Caco-2 (cell line): ENCODE results near the gene TSPO2. TPM values are rescaled to one million over a fixed set of nuclear protein-coding genes. Genes with fewer than 3 reads are reported as not detected.

Experiments used
- BruUV-seq: library from RNA; stranded (reverse); fragments of 400-500 nt; replicated peaks from 2 replicates; lab custom pipeline; 2021; lab: Mats Ljungman, UMichigan
- CTCF ChIA-PET: fragments of 300-600 bp; sonication (Branson Sonifier 250); formaldehyde crosslinking; loops from one replicate; lab custom pipeline; 2022; ENCODE audit warnings: antibody characterized with exemption; lab: Charles Lee
- POLR2A ChIA-PET: fragments of 300-600 bp; sonication (Branson Sonifier 250); formaldehyde crosslinking; loops from one replicate; lab custom pipeline; 2022; ENCODE audit warnings: antibody characterized with exemption; lab: Charles Lee
- DNase-seq, 2 experiments: peaks; one replicate each; pipeline versions ENCODE4 v3.0.0 to v3.0.0-alpha.2; 2020 to 2022
- H3K27me3 ChIP-seq: replicated peaks from 2 replicates; pipeline ENCODE4 v1.6.0; 2011; ENCODE audit warnings: low read length; ENCODE audit not compliant: control insufficient read depth, insufficient read depth
- H3K36me3 ChIP-seq: 2 replicates; pipeline ENCODE4 v1.5.1; 2011; ENCODE audit warnings: low read length; ENCODE audit not compliant: control insufficient read depth, insufficient read depth
- H3K4me1 ChIP-seq: fragments of 250-450 bp; sonication (Bioruptor Pico); 2 replicates; pipeline ENCODE4 v1.5.1; 2020; ENCODE audit warnings: mild to moderate bottlenecking
- H3K4me3 ChIP-seq: 2 replicates; pipeline ENCODE4 v1.5.1; 2011; ENCODE audit warnings: low read depth, mild to moderate bottlenecking, control low read depth, low read length
- H3K9me3 ChIP-seq: fragments of 250-450 bp; sonication (Bioruptor Pico); 2 replicates; pipeline ENCODE4 v1.5.1; 2020; ENCODE audit warnings: mild to moderate bottlenecking, moderate library complexity
- H3K27ac Mint-ChIP-seq: one replicate; pipeline ENCODE4 v1.8.0; 2022; ENCODE audit warnings: mixed read lengths; ENCODE audit not compliant: unreplicated experiment
- H3K27me3 Mint-ChIP-seq: one replicate; pipeline ENCODE4 v1.8.0; 2022; ENCODE audit warnings: mixed read lengths; ENCODE audit not compliant: insufficient read depth, unreplicated experiment
- H3K36me3 Mint-ChIP-seq: one replicate; pipeline ENCODE4 v1.8.0; 2022; ENCODE audit warnings: mild to moderate bottlenecking, mixed read lengths; ENCODE audit not compliant: insufficient read depth, unreplicated experiment
- H3K4me1 Mint-ChIP-seq: one replicate; pipeline ENCODE4 v1.8.0; 2022; ENCODE audit warnings: low read depth, mixed read lengths; ENCODE audit not compliant: unreplicated experiment
- H3K4me3 Mint-ChIP-seq: one replicate; pipeline ENCODE4 v1.8.0; 2022; ENCODE audit warnings: mild to moderate bottlenecking, moderate library complexity, mixed read lengths; ENCODE audit not compliant: unreplicated experiment
- H3K9me3 Mint-ChIP-seq: one replicate; pipeline ENCODE4 v1.8.0; 2022; ENCODE audit warnings: mixed read lengths; ENCODE audit not compliant: unreplicated experiment
- intact Hi-C: fragments of 100-400 bp; cut with micrococcal nuclease; formaldehyde crosslinking; loops from one replicate; pipeline ENCODE4 v1.10.0; 2022; ENCODE audit not compliant: unreplicated experiment
- total RNA-seq: library from RNA; stranded (reverse); gene quantifications from 2 replicates; pipeline ENCODE4 v1.2.3, GENCODE V29; 2022
- TF ChIP-seq, protein P1 (sequence below), 2 experiments: fragments of 200-600 bp in 1 of 2; IDR thresholded peaks; 1 replicate in 1 of 2; 2 replicates in 1 of 2; pipeline versions ENCODE4 v1.5.1 to v1.8.0; 2011 to 2022; ENCODE audit warnings: antibody characterized with exemption in 1 of 2, control low read depth in 1 of 2, inconsistent platforms in 1 of 2, low read depth in 1 of 2, low read length in 1 of 2, mild to moderate bottlenecking in 1 of 2, moderate library complexity in 1 of 2; ENCODE audit not compliant: insufficient read depth in 1 of 2, severe bottlenecking in 1 of 2, unreplicated experiment in 1 of 2

Gene TSPO2
- total RNA-seq, 1 experiment from 2014 or later, result 0.61 TPM

DNA sequence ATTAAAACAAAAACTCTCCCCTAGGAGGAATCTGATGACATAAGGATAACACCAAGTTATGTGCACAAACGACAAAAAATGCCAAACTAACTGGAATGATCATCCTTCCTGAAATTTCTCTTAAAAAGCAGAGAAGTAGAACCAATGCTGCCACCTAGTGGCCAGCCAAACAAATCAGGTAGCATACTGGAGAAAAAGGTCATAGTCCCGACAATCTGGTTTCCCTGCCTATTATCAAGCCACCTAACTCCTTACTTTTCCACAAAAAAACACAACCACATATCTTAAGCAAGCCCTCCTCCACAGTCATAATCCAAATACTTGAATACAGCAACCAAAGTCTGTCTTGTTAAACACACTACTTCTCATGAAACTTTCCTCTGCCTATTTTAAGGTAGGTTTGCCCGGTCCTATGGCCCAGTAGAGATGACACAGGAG is 24.6 kb downstream of the TSPO2 start:
- Mint-ChIP-seq H3K27ac (peak overlapping the region; percentile 77), H3K36me3 (peaks cover 22% of the 10 kb centered on the region), H3K9me3 (no peaks in the 10 kb centered on the region), H3K27me3 (no peaks in the 10 kb centered on the region), H3K4me1 (peaks cover 56% of the 10 kb centered on the region), H3K4me3 (peak overlapping the region; percentile 54)
- Histone ChIP-seq H3K4me3 (no peak overlapping the region), H3K36me3 (no peaks in the 10 kb centered on the region; the same call in 1 of the 2 replicates), H3K27me3 (no peaks in the 10 kb centered on the region), H3K9me3 (no peaks in the 10 kb centered on the region), H3K4me1 (peaks cover 61% of the 10 kb centered on the region)
- peak; percentile 72 to 79 for DNase-seq
- BruUV-seq, result no TSS peak
- TF ChIP-seq, protein P1, sequence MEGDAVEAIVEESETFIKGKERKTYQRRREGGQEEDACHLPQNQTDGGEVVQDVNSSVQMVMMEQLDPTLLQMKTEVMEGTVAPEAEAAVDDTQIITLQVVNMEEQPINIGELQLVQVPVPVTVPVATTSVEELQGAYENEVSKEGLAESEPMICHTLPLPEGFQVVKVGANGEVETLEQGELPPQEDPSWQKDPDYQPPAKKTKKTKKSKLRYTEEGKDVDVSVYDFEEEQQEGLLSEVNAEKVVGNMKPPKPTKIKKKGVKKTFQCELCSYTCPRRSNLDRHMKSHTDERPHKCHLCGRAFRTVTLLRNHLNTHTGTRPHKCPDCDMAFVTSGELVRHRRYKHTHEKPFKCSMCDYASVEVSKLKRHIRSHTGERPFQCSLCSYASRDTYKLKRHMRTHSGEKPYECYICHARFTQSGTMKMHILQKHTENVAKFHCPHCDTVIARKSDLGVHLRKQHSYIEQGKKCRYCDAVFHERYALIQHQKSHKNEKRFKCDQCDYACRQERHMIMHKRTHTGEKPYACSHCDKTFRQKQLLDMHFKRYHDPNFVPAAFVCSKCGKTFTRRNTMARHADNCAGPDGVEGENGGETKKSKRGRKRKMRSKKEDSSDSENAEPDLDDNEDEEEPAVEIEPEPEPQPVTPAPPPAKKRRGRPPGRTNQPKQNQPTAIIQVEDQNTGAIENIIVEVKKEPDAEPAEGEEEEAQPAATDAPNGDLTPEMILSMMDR (IDR thresholded peaks at IDR 0.05; ENCODE audit: insufficient read depth in 1 of 2, low read depth in 1 of 2, low read length in 1 of 2, severe bottlenecking in 1 of 2, unreplicated experiment in 1 of 2), result peak; percentile 70 to 78
- ChIA-PET POLR2A (no interaction called here), CTCF (no interaction called here)
- intact Hi-C loops, result loop anchor here (5.0 to 10.0 kb wide), 2 partner anchors 40 to 352 kb away; no protein-coding TSS in a partner anchor

DNA sequence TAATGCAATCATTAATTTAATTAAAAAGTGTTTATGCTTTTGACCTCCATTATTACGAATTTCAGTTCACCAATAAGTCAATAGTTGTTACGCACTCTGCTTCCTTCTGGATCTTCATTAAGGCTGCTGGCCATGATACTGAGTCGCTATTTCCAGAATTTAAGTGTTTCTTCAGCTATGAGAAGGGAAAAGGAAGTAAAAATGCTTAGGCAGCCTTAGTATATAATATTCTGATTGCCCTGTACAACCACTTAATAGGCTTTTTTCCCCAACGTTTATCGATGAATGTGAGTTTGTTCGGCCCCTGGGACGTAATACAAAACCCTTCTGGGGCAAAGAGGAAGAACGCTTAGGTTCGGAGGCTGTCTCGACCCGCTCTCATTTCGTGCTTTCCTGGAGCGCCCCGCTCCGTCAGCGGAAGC is 29.2 kb downstream of the TSPO2 start:
- Histone ChIP-seq H3K27me3 (no peaks in the 10 kb centered on the region), H3K9me3 (no peaks in the 10 kb centered on the region), H3K4me1 (peaks cover 25% of the 10 kb centered on the region), H3K4me3 (peak overlapping the region; percentile 59), H3K36me3 (no peaks in the 10 kb centered on the region)
- Mint-ChIP-seq H3K4me3 (peak overlapping the region; percentile 92), H3K36me3 (peaks cover 39% of the 10 kb centered on the region), H3K27ac (peak overlapping the region; percentile 78), H3K4me1 (peaks cover 39% of the 10 kb centered on the region), H3K9me3 (no peaks in the 10 kb centered on the region), H3K27me3 (no peaks in the 10 kb centered on the region)
- TF ChIP-seq, protein P1 (IDR thresholded peaks at IDR 0.05; ENCODE audit: insufficient read depth in 1 of 2, low read depth in 1 of 2, low read length in 1 of 2, severe bottlenecking in 1 of 2, unreplicated experiment in 1 of 2), result peak in 1 of 2 experiments; percentile 27
- ChIA-PET POLR2A (interaction anchor here (0.6 kb wide), 1 partner anchor 132 kb away, joined by 3 read pairs; no protein-coding TSS in a partner anchor), CTCF (no interaction called here)
- no peak for DNase-seq
- BruUV-seq, result TSS peak; percentile 51
- intact Hi-C loops, result loop anchor here (1.0 to 5.0 kb wide), 3 partner anchors 111 to 484 kb away; partner anchors contain the start of gene LRFN2

DNA sequence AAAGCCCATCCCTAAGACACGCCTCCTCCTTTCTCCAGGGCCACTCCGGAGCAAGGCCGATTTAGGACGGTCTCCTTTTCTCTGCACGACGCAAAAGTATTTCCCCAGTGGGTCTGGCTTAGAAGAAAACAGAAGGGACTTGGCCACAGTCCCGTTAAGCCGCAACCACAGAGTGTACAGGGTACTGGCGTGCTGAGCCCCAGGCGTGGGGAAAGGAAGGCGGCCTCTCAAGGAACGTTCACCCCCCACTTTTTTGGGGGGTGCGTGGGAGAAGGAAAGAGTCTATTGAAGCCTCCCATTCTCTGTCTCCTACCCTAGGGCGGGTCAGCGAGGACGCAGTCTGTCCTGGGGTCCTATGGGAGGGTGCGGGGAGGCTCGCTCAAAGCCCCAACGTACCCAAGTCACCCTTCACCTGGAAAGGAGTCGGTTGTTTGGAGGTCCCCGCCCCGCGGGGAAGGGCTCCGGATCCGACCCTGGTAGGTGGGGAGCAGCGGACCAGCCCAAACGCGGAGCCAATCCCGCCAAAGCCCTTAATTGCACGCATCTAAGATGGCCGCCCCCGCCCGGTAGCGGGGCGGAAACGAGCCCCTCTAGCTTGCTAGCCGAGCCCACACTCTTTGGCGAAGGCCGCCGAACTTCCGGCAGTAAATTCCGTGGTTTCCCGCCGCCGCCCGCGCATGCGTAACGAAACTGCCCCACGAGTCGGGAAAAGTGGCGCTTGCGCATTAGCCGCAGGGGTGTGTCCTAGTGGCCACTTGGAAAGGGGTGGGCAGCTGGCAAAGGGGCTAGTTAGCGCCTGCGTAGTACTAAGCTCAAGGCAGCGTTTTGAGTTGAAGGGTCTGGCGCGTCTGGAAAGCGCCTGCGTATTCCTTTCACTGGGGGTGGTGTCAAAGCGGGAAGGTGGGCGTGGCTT is 29.9 kb downstream of the TSPO2 start, which contains the start of gene OARD1:
TSS of gene OARD1 (minus strand) at position 434 of the 913 bp plus-strand sequence. CDS start 722 bp downstream, outside the sequence.
- Mint-ChIP-seq H3K9me3 (no peaks in the 10 kb centered on the region), H3K27ac (peak within 1 kb of the TSS; percentile 78), H3K27me3 (no peaks in the 10 kb centered on the region), H3K36me3 (peaks cover 34% of the 10 kb centered on the region), H3K4me1 (peaks cover 32% of the 10 kb centered on the region), H3K4me3 (peak within 1 kb of the TSS; percentile 92)
- no peaks in the 10 kb centered on the region for H3K9me3 ChIP-seq
- no TSS peak for BruUV-seq
- intact Hi-C loops, result loop anchor here (1.0 to 5.0 kb wide), 4 partner anchors 31 to 485 kb away; partner anchors contain the start of gene LRFN2
- no peaks in the 10 kb centered on the region for H3K36me3 ChIP-seq
- ChIA-PET POLR2A (interaction anchor here (0.6 to 1.7 kb wide), 10 partner anchors 14 to 979 kb away, joined by 3 to 16 read pairs (median 4); no protein-coding TSS in a partner anchor), CTCF (interaction anchor here (0.7 to 1.2 kb wide), 9 partner anchors 13 to 178 kb away, joined by 3 to 7 read pairs (median 3); partner anchors contain the start of gene UNC5CL)
- DNase-seq, result peak; percentile 99
- H3K4me3 ChIP-seq, result peak within 1 kb of the TSS; percentile 98
- TF ChIP-seq, protein P1 (IDR thresholded peaks at IDR 0.05; ENCODE audit: insufficient read depth in 1 of 2, low read depth in 1 of 2, low read length in 1 of 2, severe bottlenecking in 1 of 2, unreplicated experiment in 1 of 2), result no peak
- H3K27me3 ChIP-seq, result no peaks in the 10 kb centered on the region
- H3K4me1 ChIP-seq, result peaks cover 18% of the 10 kb centered on the region
